ENCODE measurements around the gene TOR1AIP2.
A peak's percentile ranks its signal among the peaks of the same experiment; 100 is the strongest.

The TOR1AIP2 gene

GRCh38 chr1:179809506-179810366, 67.9 kb downstream of the TOR1AIP2 start:
- TF ChIP-seq EZH2 (IDR thresholded peaks at IDR 0.05; ENCODE audit: borderline replicate concordance, low read length) (no peak), CTCF (IDR thresholded peaks at IDR 0.05; ENCODE audit: low read length) (peak; percentile 88)
- no peaks in the 10 kb centered on the region for H3K9me3 ChIP-seq (ENCODE audit: low read length)
- no peak overlapping the region for H3K27ac ChIP-seq (ENCODE audit: low read depth, low read length, poor library complexity, severe bottlenecking)
- no peaks in the 10 kb centered on the region for H3F3A ChIP-seq (ENCODE audit: insufficient read depth, low read length)
- H2AFZ ChIP-seq (ENCODE audit: low read length) = no peak overlapping the region
- H3K79me2 ChIP-seq (ENCODE audit: insufficient read depth, low read length) = no peaks in the 10 kb centered on the region
- H3K4me1 ChIP-seq (ENCODE audit: insufficient read depth, low read length, severe bottlenecking) = peaks cover 6% of the 10 kb centered on the region
- H3K9me2 ChIP-seq (ENCODE audit: low read depth, low read length) = no peaks in the 10 kb centered on the region
- H3K36me3 ChIP-seq (ENCODE audit: insufficient read depth, low read length) = no peaks in the 10 kb centered on the region
- H4K20me1 ChIP-seq (ENCODE audit: insufficient read depth, low read length) = no peaks in the 10 kb centered on the region
- no peak overlapping the region for H3K4me3 ChIP-seq (ENCODE audit: low read depth, low read length, poor library complexity, severe bottlenecking)
- H3K27me3 ChIP-seq (ENCODE audit: insufficient read depth, low read length) = peaks cover 5% of the 10 kb centered on the region; the same call in 1 of the 2 replicates
- H3K4me2 ChIP-seq (ENCODE audit: low read length) = no peak overlapping the region
- no peak overlapping the region for H3K9ac ChIP-seq (ENCODE audit: low read length)

GRCh38 chr1:179808503-179808902, 69.1 kb downstream of the TOR1AIP2 start:
- Histone ChIP-seq H3K27me3 (ENCODE audit: insufficient read depth, low read length) (peaks cover 5% of the 10 kb centered on the region; the same call in 1 of the 2 replicates), H3K79me2 (ENCODE audit: insufficient read depth, low read length) (no peaks in the 10 kb centered on the region), H3K4me3 (ENCODE audit: low read depth, low read length, poor library complexity, severe bottlenecking) (no peak overlapping the region), H2AFZ (ENCODE audit: low read length) (no peak overlapping the region), H3K4me1 (ENCODE audit: insufficient read depth, low read length, severe bottlenecking) (no peaks in the 10 kb centered on the region), H3K9me3 (ENCODE audit: low read length) (no peaks in the 10 kb centered on the region), H3F3A (ENCODE audit: insufficient read depth, low read length) (no peaks in the 10 kb centered on the region), H3K9ac (ENCODE audit: low read length) (no peak overlapping the region), H3K4me2 (ENCODE audit: low read length) (no peak overlapping the region), H3K9me2 (ENCODE audit: low read depth, low read length) (no peaks in the 10 kb centered on the region), H3K36me3 (ENCODE audit: insufficient read depth, low read length) (no peaks in the 10 kb centered on the region), H3K27ac (ENCODE audit: low read depth, low read length, poor library complexity, severe bottlenecking) (no peak overlapping the region), H4K20me1 (ENCODE audit: insufficient read depth, low read length) (no peaks in the 10 kb centered on the region)
- TF ChIP-seq CTCF (IDR thresholded peaks at IDR 0.05; ENCODE audit: low read length) (no peak), EZH2 (IDR thresholded peaks at IDR 0.05; ENCODE audit: borderline replicate concordance, low read length) (no peak)

GRCh38 chr1:179807691-179808485, 69.7 kb downstream of the TOR1AIP2 start:
- Histone ChIP-seq H3K9me2 (ENCODE audit: low read depth, low read length) (no peaks in the 10 kb centered on the region), H3K4me1 (ENCODE audit: insufficient read depth, low read length, severe bottlenecking) (no peaks in the 10 kb centered on the region), H3K27me3 (ENCODE audit: insufficient read depth, low read length) (peaks cover 5% of the 10 kb centered on the region; the same call in 1 of the 2 replicates), H4K20me1 (ENCODE audit: insufficient read depth, low read length) (no peaks in the 10 kb centered on the region), H3K79me2 (ENCODE audit: insufficient read depth, low read length) (no peaks in the 10 kb centered on the region), H3K27ac (ENCODE audit: low read depth, low read length, poor library complexity, severe bottlenecking) (no peak overlapping the region), H3K4me2 (ENCODE audit: low read length) (no peak overlapping the region), H3K9me3 (ENCODE audit: low read length) (no peaks in the 10 kb centered on the region), H3K4me3 (ENCODE audit: low read depth, low read length, poor library complexity, severe bottlenecking) (no peak overlapping the region), H3K36me3 (ENCODE audit: insufficient read depth, low read length) (no peaks in the 10 kb centered on the region), H3K9ac (ENCODE audit: low read length) (no peak overlapping the region), H3F3A (ENCODE audit: insufficient read depth, low read length) (no peaks in the 10 kb centered on the region), H2AFZ (ENCODE audit: low read length) (no peak overlapping the region)
- TF ChIP-seq EZH2 (IDR thresholded peaks at IDR 0.05; ENCODE audit: borderline replicate concordance, low read length) = no peak
- no peak for TF ChIP-seq CTCF (IDR thresholded peaks at IDR 0.05; ENCODE audit: low read length)

Measured in OCI-LY1 (cell line).